ENCODE measurements around the gene PDE11A.

GRCh38 chr2:178056345-178056744 lies 16.2 kb downstream of the PDE11A start:
- TF ChIP-seq CTCF (IDR thresholded peaks at IDR 0.05; ENCODE audit: low read depth, low read length) (no peak), EZH2phosphoT487 (IDR thresholded peaks at IDR 0.05; ENCODE audit: low read depth) (no peak)
